Measurements from ENCODE around the gene WDR54.
"Not testable (repeated sequence)": the region's sequence is repeated elsewhere in the genome, so short reads cannot be mapped to it uniquely, and the experiment has no call there.

Gene WDR54

GRCh38 chr2:74458132-74458937 lies 36.8 kb downstream of the WDR54 start, which contains the start of gene WBP1:
Gene WBP1 (plus strand): TSS chr2:74458438. CDS start chr2:74458603, 165 bp downstream.
- TF ChIP-seq CTCF (conservative IDR thresholded peaks at IDR 0.05) (no peak), ZFX (IDR thresholded peaks at IDR 0.05) (no peak)
- peak within 1 kb of the TSS; percentile 81 for H3K27ac ChIP-seq

- no peak for TF ChIP-seq CTCF (conservative IDR thresholded peaks at IDR 0.05)
- TF ChIP-seq ZFX (IDR thresholded peaks at IDR 0.05), result no peak
- peak overlapping the region; percentile 81 for H3K27ac ChIP-seq
These were observed 37.4 kb downstream of the WDR54 start for GRCh38 chr2:74458938-74459363.

- H3K27ac ChIP-seq, result peak overlapping the region; percentile 81; the same call in 1 of the 2 replicates
These were observed 38.1 kb downstream of the WDR54 start for GRCh38 chr2:74459503-74460118.

GRCh38 chr2:74460187-74460586 lies 38.7 kb downstream of the WDR54 start:
- not testable (repeated sequence) for H3K27ac ChIP-seq

- H3K27ac ChIP-seq, result no peak overlapping the region
- TF ChIP-seq CTCF (conservative IDR thresholded peaks at IDR 0.05), result no peak
- TF ChIP-seq ZFX (IDR thresholded peaks at IDR 0.05), result no peak
These were observed 39.9 kb downstream of the WDR54 start for GRCh38 chr2:74461187-74462053.

GRCh38 chr2:74462054-74462785 lies 40.7 kb downstream of the WDR54 start:
- TF ChIP-seq CTCF (conservative IDR thresholded peaks at IDR 0.05) (no peak), ZFX (IDR thresholded peaks at IDR 0.05) (no peak)
- no peak overlapping the region for H3K27ac ChIP-seq

- no peak overlapping the region for H3K27ac ChIP-seq
These were observed 41.2 kb downstream of the WDR54 start for GRCh38 chr2:74462786-74463105.

More at GRCh38 chr2:74462786-74463105, 41.2 kb downstream of the WDR54 start:
- no peak for TF ChIP-seq CTCF (conservative IDR thresholded peaks at IDR 0.05)

Measured in C4-2B (cell line).